HEK293 (cell line): ENCODE results near the gene LARGE1.

ENCODE experiments used
- CTCF ChIP-seq: fragments of 450-650 bp; formaldehyde crosslinking; IDR thresholded peaks from 2 replicates; pipeline ENCODE4 v1.5.1; 2016; ENCODE audit warnings: missing biosample characterization, missing genetic modification characterization
- GLI2 ChIP-seq: fragments of 450-650 bp; formaldehyde crosslinking; IDR thresholded peaks from 2 replicates; pipeline ENCODE4; 2017; ENCODE audit warnings: missing biosample characterization, missing genetic modification characterization, low read depth, borderline replicate concordance
- HOXA7 ChIP-seq: sonication (generic); formaldehyde crosslinking; IDR thresholded peaks from 2 replicates; pipeline ENCODE4 v1.8.1; 2022; ENCODE audit warnings: missing genetic modification reagents, borderline replicate concordance
- KLF10 ChIP-seq: fragments of 450-650 bp; IDR thresholded peaks from 2 replicates; pipeline ENCODE4 v1.5.1; 2018; ENCODE audit warnings: missing biosample characterization, mild to moderate bottlenecking, missing genetic modification characterization
- TCF7L2 ChIP-seq: IDR thresholded peaks from 2 replicates; pipeline ENCODE4 v1.6.1; 2011; ENCODE audit warnings: low read depth, mild to moderate bottlenecking, inconsistent platforms, low read length, moderate library complexity, borderline replicate concordance
- ZNF112 ChIP-seq: fragments of 450-650 bp; formaldehyde crosslinking; IDR thresholded peaks from 2 replicates; pipeline ENCODE4 v1.5.0; 2017; ENCODE audit warnings: missing biosample characterization, missing genetic modification characterization
- ZNF274 ChIP-seq, 2 experiments: fragments of 200-500 bp in 1 of 2; fragments of 450-650 bp in 1 of 2; sonication (Bioruptor generic) in 1 of 2; formaldehyde crosslinking in 1 of 2; IDR thresholded peaks; 2 replicates each; pipeline versions ENCODE4 v1.5.1 to v1.6.1; 2014 to 2016; ENCODE audit warnings: borderline replicate concordance in 1 of 2, inconsistent platforms in 1 of 2, low read length in 1 of 2, missing biosample characterization in 1 of 2, missing genetic modification characterization in 1 of 2
- ZNF341 ChIP-seq: fragments of 450-650 bp; formaldehyde crosslinking; IDR thresholded peaks from 2 replicates; pipeline ENCODE4; 2016; ENCODE audit warnings: low read depth, missing biosample characterization, missing genetic modification characterization
- ZNF501 ChIP-seq: fragments of 450-650 bp; formaldehyde crosslinking; IDR thresholded peaks from 2 replicates; pipeline ENCODE4 v1.5.1; 2016; ENCODE audit warnings: missing biosample characterization, missing genetic modification characterization
- ZNF510 ChIP-seq: fragments of 450-650 bp; formaldehyde crosslinking; IDR thresholded peaks from 2 replicates; pipeline ENCODE4 v1.5.1; 2018; ENCODE audit warnings: mild to moderate bottlenecking, missing genetic modification characterization, missing biosample characterization; ENCODE audit not compliant: insufficient replicate concordance
- ZNF670 ChIP-seq: fragments of 450-650 bp; formaldehyde crosslinking; IDR thresholded peaks from 2 replicates; pipeline ENCODE4 v1.5.1; 2016; ENCODE audit warnings: missing biosample characterization, missing genetic modification characterization, low read depth
- ZNF677 ChIP-seq: fragments of 450-650 bp; IDR thresholded peaks from 2 replicates; pipeline ENCODE4 v1.5.0; 2018; ENCODE audit warnings: missing biosample characterization, mild to moderate bottlenecking, missing genetic modification characterization, moderate library complexity
- ZNF792 ChIP-seq: fragments of 450-650 bp; formaldehyde crosslinking; IDR thresholded peaks from 2 replicates; pipeline ENCODE4 v1.5.1; 2016; ENCODE audit warnings: missing biosample characterization, missing genetic modification characterization
- TF ChIP-seq, protein P1 (sequence below): sonication (generic); formaldehyde crosslinking; IDR thresholded peaks from 2 replicates; pipeline ENCODE4 v1.8.1; 2022; ENCODE audit warnings: mild to moderate bottlenecking, moderate library complexity, missing genetic modification reagents

DNA sequence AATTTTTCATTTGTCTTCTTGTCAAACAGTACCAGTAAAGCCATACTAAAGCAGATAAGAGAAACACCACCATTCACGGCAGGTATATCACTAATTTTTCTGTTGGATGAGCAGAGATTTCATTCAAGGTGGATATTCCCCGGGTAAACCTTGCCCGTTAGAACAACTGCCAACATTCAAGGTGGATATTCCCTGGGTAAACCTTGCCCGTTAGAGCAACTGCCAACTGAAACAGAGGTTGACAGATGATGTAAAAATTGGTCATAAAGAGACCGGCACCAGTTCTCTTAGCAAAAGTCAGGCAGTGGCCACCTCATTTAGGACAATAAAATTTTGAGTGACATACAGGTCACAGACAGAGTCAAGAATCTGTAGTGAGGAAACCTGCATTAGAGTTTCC lies 438.7 kb downstream of the LARGE1 start:
- TF ChIP-seq CTCF (tag by site-specific recombination) (no peak), GLI2 (tag by site-specific recombination) (no peak), ZNF670 (tag by site-specific recombination) (no peak), TCF7L2 (no peak), KLF10 (tag by site-specific recombination) (no peak), ZNF677 (tag by site-specific recombination) (no peak), ZNF341 (tag by site-specific recombination) (no peak), ZNF501 (tag by site-specific recombination) (no peak), ZNF112 (tag by site-specific recombination) (no peak), ZNF792 (tag by site-specific recombination) (no peak), ZNF510 (tag by site-specific recombination) (no peak), ZNF274 (IDR thresholded peaks at IDR 0.05; ENCODE audit: low read length) (no peak), ZNF274 (tag by site-specific recombination; IDR thresholded peaks at IDR 0.05; ENCODE audit: borderline replicate concordance) (no peak), HOXA7 (CRISPR knock-in tag) (no peak)
- TF ChIP-seq, protein P1, sequence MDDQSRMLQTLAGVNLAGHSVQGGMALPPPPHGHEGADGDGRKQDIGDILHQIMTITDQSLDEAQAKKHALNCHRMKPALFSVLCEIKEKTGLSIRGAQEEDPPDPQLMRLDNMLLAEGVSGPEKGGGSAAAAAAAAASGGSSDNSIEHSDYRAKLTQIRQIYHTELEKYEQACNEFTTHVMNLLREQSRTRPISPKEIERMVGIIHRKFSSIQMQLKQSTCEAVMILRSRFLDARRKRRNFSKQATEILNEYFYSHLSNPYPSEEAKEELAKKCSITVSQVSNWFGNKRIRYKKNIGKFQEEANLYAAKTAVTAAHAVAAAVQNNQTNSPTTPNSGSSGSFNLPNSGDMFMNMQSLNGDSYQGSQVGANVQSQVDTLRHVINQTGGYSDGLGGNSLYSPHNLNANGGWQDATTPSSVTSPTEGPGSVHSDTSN (CRISPR knock-in tag) = no peak
